Smooth muscle cell (in vitro differentiated cells): Measurements from ENCODE around the gene RXRA. TPM values are rescaled to one million over a fixed set of nuclear protein-coding genes. Genes with fewer than 3 reads are reported as not detected.

Experiments
- DNase-seq: peaks from one replicate; lab custom pipeline; 2025; ENCODE audit not compliant: unreplicated experiment; lab: John Stamatoyannopoulos, UW
- H2AFZ ChIP-seq: fragments of 200-600 bp; sonication (generic); 2 replicates; pipeline ENCODE4 v1.6.0; 2016; ENCODE audit warnings: antibody characterized with exemption, low read depth, mild to moderate bottlenecking
- H3F3A ChIP-seq: fragments of 200-600 bp; sonication (generic); 2 replicates; pipeline ENCODE4 v1.6.0; 2017; ENCODE audit warnings: antibody characterized with exemption, low read depth
- H3K27ac ChIP-seq: fragments of 200-600 bp; sonication (generic); 2 replicates; pipeline ENCODE4 v1.5.1; 2016; ENCODE audit warnings: low read depth, mild to moderate bottlenecking
- H3K27me3 ChIP-seq: fragments of 200-600 bp; sonication (generic); 2 replicates; pipeline ENCODE4 v1.6.1; 2016; ENCODE audit warnings: low read depth, mild to moderate bottlenecking
- H3K36me3 ChIP-seq: fragments of 200-600 bp; sonication (generic); 2 replicates; pipeline ENCODE4 v1.5.1; 2016; ENCODE audit warnings: low read depth
- H3K4me1 ChIP-seq: fragments of 200-600 bp; sonication (generic); 2 replicates; pipeline ENCODE4 v1.5.1; 2016; ENCODE audit warnings: low read depth
- H3K4me2 ChIP-seq: fragments of 200-600 bp; sonication (generic); 2 replicates; pipeline ENCODE4 v1.6.0; 2016; ENCODE audit warnings: mild to moderate bottlenecking
- H3K4me3 ChIP-seq: fragments of 200-600 bp; sonication (generic); 2 replicates; pipeline ENCODE4 v1.5.1; 2016; ENCODE audit warnings: mild to moderate bottlenecking
- H3K79me2 ChIP-seq: fragments of 200-600 bp; sonication (generic); 2 replicates; pipeline ENCODE4 v1.6.0; 2016; ENCODE audit warnings: low read depth, mild to moderate bottlenecking
- H3K9ac ChIP-seq: fragments of 200-600 bp; sonication (generic); 2 replicates; pipeline ENCODE4 v1.6.0; 2016; ENCODE audit warnings: low read depth
- H3K9me3 ChIP-seq: fragments of 200-600 bp; sonication (generic); replicated peaks from 2 replicates; pipeline ENCODE4 v1.5.1; 2016; ENCODE audit warnings: low read depth
- H4K20me1 ChIP-seq: fragments of 200-600 bp; sonication (generic); 2 replicates; pipeline ENCODE4 v1.6.0; 2016; ENCODE audit warnings: low read depth
- CTCF ChIP-seq: fragments of 200-600 bp; sonication (generic); IDR thresholded peaks from 2 replicates; pipeline ENCODE4 v1.5.1; 2017; ENCODE audit warnings: borderline replicate concordance, mild to moderate bottlenecking, antibody characterized with exemption; ENCODE audit not compliant: insufficient read depth, poor library complexity, severe bottlenecking
- WGBS: methylation state at CpG from one replicate; pipeline ENCODE4 v1.1.7; 2016; ENCODE audit warnings: low lambda C conversion rate; 5-methylcytosine and 5-hydroxymethylcytosine counted together
- polyA plus RNA-seq: library from polyadenylated mRNA; unstranded; fragments of >200 nt; fragmentation: Nextera tagmentation; extraction: Ambion mirVana; gene quantifications from 2 replicates; pipeline ENCODE4 v1.2.1, GENCODE V29; 2016
- total RNA-seq: library from RNA; depleted of rRNA; stranded (reverse); fragments of >200 nt; gene quantifications from 2 replicates; pipeline ENCODE4 v1.2.3, GENCODE V29; 2014

The RXRA gene
- total and polyA plus RNA-seq, 2 experiments from 2014 or later, result 8.9 to 23.1 TPM

GRCh38 chr9:134389642-134390041, 63.4 kb downstream of the RXRA start:
- Histone ChIP-seq H3K9me3 (no peaks in the 10 kb centered on the region), H3K4me2 (no peak overlapping the region), H3K9ac (no peak overlapping the region), H3K79me2 (peaks cover 92% of the 10 kb centered on the region), H3K27ac (no peak overlapping the region), H3K4me1 (peaks cover 7% of the 10 kb centered on the region), H4K20me1 (peaks cover 100% of the 10 kb centered on the region), H3K36me3 (no peaks in the 10 kb centered on the region), H3K27me3 (no peaks in the 10 kb centered on the region), H2AFZ (no peak overlapping the region), H3K4me3 (no peak overlapping the region), H3F3A (no peaks in the 10 kb centered on the region)
- 86% methylated on average over 13 of the region's 13 CpGs for whole genome bisulfite sequencing
- no peak for TF ChIP-seq CTCF
- no peak for DNase-seq

GRCh38 chr9:134390537-134390936, 64.3 kb downstream of the RXRA start:
- no peak overlapping the region for H3K9ac ChIP-seq
- H4K20me1 ChIP-seq, result peaks cover 100% of the 10 kb centered on the region
- no peaks in the 10 kb centered on the region for H3F3A ChIP-seq
- H3K4me3 ChIP-seq, result no peak overlapping the region
- no peaks in the 10 kb centered on the region for H3K27me3 ChIP-seq
- no peak for DNase-seq
- no peak overlapping the region for H3K4me2 ChIP-seq
- H3K79me2 ChIP-seq, result peaks cover 94% of the 10 kb centered on the region
- WGBS, result 84% methylated on average over 16 of the region's 17 CpGs
- no peak overlapping the region for H3K27ac ChIP-seq
- no peaks in the 10 kb centered on the region for H3K9me3 ChIP-seq
- no peak overlapping the region for H2AFZ ChIP-seq
- no peaks in the 10 kb centered on the region for H3K36me3 ChIP-seq
- no peaks in the 10 kb centered on the region for H3K4me1 ChIP-seq
- TF ChIP-seq CTCF, result no peak

GRCh38 chr9:134390947-134391318, 64.7 kb downstream of the RXRA start:
- no peak overlapping the region for H3K4me2 ChIP-seq
- TF ChIP-seq CTCF, result no peak
- 96% methylated on average over 11 of the region's 11 CpGs for WGBS
- H3K9me3 ChIP-seq, result no peaks in the 10 kb centered on the region
- H3K4me1 ChIP-seq, result no peaks in the 10 kb centered on the region
- H3K4me3 ChIP-seq, result no peak overlapping the region
- no peaks in the 10 kb centered on the region for H3K36me3 ChIP-seq
- H4K20me1 ChIP-seq, result peaks cover 100% of the 10 kb centered on the region
- H3K27ac ChIP-seq, result no peak overlapping the region
- no peak overlapping the region for H3K9ac ChIP-seq
- H3K79me2 ChIP-seq, result peaks cover 94% of the 10 kb centered on the region
- no peak for DNase-seq
- H2AFZ ChIP-seq, result no peak overlapping the region
- no peaks in the 10 kb centered on the region for H3K27me3 ChIP-seq
- no peaks in the 10 kb centered on the region for H3F3A ChIP-seq
